Fibroblast of skin of left quadriceps (primary cell): ENCODE data around the gene SNCB.

Source experiments
- DNase-seq, 2 experiments: peaks; one replicate each; pipeline ENCODE4 v3.0.0-alpha.2; 2013; ENCODE audit warnings: low read depth in 2 of 2

SNCB gene

GRCh38 chr5:176629853-176630680, at the start of gene SNCB, which contains the start of gene EIF4E1B:
Gene SNCB, minus strand, starts transcription at chr5:176630534. Its CDS starts 880 bp downstream, at chr5:176629654.
Gene EIF4E1B, plus strand, starts transcription at chr5:176630675. Its CDS starts 12,113 bp downstream, at chr5:176642788.
- no peak for DNase-seq

DNA sequence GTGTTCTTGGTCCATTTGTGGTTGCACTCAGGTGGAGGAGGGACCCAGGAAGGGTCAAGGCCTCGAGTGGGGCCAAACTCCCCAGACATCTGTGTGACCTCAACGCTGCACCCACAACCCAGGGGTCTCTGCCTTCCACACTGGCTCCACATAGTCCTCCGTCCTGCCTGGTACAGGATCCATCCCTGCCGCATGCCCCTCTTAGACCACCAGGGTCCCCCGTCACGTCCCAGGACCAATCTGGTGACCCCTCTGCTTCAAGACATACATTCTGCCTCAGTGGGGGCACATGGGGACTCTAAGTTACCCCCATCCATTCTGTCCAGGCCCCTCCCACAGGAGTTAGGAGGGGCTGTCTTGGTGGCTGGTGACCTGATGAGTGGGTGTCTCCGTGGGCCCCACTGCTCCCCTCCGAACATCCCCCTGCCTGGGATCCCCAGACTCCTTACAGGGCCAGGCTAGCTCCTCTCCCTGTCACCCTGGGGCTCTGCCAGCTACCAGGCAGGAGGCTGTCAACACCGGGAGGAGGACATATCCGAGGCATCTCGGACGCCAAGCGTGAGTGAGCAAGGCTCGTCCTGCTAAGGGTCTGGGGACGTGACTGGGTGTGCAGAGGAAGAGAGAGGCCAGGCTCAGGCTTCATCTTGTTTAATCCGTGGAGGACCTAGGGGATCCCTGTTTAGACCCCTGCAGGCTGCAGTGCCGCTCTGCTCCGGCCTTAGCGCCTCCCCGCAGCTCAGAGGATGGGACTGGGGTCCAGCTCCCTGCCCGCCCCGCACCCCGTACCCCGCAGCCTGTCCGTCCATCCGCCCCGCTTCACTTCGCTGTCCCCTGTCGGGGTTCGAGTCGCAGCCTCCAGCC, 49.3 kb upstream of the SNCB start:
- DNase-seq: no peak

GRCh38 chr5:176678584-176678983, 48.2 kb upstream of the SNCB start:
- DNase-seq: no peak

DNA sequence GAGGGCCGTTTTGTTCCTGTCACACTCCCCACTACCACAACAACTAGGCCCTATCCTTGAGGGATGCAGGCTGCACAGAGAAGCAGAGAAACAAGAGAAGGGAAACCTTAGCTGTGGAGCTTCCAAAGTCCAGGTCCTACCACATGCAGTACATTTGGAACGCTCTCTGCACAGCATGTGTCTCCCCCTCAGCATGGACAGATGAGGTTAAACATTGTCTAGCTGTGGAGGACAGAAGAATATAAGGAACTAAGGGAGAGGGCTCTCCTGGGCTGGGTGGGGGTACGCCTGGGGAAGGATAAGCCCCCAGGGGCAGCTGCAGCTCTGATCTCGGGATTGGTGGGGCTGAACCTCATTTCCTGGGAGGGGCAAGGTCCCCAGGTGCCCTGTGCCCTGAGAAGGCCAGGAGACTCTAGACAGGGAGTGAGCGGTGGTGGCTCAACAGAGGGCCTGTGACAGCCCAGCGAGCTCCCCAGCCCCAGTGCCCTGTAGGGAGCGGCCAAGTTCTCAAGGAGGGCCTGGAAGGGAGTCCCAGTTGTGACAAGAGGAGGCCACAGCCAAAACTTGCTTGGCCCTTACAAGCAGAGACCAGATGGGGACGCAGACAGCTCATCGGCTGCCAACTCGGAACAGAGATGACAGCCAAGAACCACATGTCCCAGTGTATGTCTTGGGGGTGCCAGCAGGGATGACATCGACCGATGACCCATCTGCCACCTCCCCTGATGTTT, 47.0 kb upstream of the SNCB start:
- no peak for DNase-seq

GRCh38 chr5:176676361-176676824, 46.1 kb upstream of the SNCB start:
- DNase-seq: peak; percentile 3 to 7

- peak; percentile 2 to 3 for DNase-seq
Observed at GRCh38 chr5:176675676-176676360, 45.5 kb upstream of the SNCB start.

DNA sequence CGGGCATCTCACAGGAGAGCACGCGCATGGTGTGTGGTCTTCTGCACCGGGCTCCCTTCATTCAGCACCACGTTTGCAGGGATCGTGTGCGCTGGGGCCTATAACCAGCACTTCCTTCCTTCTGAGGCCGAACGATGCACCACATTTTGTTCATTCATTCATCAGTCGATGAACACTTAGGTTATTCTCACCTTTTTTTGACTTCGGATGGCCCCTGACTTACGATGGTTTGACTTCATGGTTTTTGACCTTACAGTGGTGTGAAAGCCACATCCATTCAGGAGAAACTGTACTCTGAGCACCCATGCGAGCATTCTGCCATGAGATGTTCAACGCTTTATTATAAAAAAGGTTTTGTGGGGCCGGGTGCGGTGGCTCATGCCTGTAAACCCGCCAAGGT, 44.5 kb upstream of the SNCB start:
- no peak for DNase-seq

- DNase-seq: no peak
Observed at GRCh38 chr5:176673651-176674583, 43.6 kb upstream of the SNCB start.

DNA sequence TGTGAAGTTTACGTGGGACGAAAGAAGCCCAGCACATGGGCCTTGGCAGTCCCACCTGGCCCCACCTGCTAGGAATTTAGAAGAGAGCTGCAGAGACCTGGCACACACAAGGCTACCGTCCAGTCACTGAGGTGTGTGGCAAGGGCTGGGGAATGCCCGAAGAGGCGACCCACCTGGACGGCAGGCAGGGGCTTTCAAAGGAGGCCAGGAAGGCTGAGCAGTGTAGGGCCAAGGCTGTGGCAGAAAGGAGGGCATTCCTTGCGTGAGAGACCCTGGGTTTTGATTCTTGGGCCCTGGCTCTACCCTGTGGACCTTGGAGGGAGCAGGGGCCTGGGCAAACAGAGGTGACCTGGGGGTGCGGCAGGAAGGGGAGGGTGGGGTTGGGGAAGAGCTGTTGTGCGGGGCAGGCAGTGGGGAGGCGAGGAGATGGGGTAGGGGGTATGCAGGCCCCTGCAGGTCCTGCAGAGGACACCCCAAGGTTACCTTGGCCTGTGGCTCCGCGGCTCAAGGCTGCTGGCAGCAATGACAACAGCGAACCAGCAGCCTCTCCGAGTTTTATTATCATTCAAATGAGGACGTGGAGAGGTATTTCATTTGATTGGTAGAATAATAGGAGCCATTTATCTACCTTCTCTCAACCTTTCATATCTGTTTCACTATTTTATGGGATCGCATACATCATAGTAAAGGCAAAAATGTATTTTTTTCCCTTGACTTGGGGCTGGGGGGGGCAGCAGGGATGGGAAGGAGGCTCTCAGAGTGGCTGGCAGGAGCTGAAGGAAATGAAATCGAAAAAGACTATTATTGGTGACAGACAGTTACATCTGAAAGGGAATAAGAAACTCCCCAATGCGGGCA, 41.8 kb upstream of the SNCB start:
- no peak for DNase-seq

DNA sequence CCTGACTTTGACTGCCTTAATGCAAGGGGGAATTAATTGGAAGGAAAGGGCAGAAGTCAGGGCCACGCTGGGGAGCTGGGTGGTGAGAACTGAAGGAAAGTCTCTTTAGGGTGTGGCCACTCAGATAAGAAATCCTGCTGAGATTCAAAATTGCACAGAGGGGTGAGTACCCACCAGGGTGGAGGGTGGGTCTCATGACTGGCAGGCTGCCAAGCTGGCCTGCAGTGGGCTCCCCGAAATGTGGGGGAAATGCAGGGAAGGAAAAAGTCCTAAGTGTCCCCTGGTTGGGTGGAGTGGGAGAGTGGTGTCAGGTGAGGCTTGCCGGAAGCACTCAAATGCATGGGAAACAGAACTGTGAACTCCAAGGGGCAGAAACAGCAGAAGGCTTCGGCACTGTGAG, 41.1 kb upstream of the SNCB start:
- DNase-seq: no peak

- DNase-seq: no peak
Observed at GRCh38 chr5:176670449-176670848, 40.1 kb upstream of the SNCB start.

DNA sequence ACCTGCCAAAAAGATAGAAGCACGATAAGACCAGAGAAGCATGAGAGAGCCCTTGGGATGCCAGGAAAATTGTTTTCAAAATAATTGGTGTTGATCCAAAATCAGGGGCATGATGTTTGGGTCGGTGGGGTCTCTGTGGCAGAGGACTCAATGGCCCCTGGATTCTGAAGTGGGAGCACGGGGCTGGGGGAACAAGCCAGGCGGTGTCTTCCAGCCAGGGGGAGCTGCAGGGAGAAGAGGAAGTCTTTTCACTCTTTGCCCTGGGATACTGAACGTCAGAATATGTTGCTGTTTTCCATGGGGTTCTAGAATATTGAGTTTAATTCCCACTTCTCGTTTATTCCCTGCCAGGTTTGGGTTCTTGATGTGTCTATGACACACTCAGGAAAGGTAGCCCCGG, 37.3 kb upstream of the SNCB start:
- DNase-seq: no peak

- no peak for DNase-seq
Observed at GRCh38 chr5:176665517-176665916, 35.2 kb upstream of the SNCB start.

DNA sequence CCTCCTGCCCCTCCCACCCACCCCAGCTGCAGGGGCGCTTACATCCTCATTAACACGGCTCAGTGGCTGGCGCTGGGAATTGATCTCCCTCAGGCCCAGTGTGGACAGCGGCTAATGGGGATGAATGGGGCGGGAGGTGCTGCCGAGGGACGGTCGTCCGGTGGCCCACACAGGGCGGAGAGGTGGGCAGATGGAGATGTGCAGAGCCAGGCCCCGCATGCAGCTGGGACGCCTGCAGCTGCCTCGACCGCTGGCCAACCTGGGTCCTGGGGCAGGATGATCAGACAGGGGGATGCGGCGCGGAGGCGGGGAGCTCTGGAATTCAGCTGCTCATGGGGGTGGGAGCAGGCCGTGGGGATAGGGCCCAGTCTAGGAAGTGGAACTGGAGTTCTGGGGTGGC, 34.6 kb upstream of the SNCB start:
- DNase-seq: no peak

DNA sequence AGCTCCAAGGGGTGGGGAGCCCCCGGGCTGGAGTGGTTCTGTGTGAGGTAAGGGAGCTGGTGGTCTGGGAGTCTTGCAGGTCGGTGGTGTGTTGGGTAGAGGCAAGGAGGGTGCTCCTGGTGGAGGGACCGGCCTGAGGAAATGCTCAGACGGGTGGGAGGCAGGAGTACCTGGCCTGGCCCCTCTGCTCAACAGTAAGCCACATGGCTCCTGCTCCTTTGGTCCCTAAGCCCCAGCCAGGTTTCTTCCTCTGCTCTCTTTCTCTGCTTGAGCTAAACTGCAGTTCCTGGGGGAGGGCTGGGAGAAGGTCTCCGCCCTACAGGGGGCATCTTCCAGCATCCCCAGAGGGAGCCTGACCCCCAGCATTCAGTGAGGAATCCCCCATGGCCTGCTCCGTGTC, 34.1 kb upstream of the SNCB start:
- DNase-seq: no peak

GRCh38 chr5:176663566-176663965, 33.2 kb upstream of the SNCB start:
- no peak for DNase-seq

- DNase-seq: no peak
Observed at GRCh38 chr5:176662371-176663333, 32.3 kb upstream of the SNCB start.

DNA sequence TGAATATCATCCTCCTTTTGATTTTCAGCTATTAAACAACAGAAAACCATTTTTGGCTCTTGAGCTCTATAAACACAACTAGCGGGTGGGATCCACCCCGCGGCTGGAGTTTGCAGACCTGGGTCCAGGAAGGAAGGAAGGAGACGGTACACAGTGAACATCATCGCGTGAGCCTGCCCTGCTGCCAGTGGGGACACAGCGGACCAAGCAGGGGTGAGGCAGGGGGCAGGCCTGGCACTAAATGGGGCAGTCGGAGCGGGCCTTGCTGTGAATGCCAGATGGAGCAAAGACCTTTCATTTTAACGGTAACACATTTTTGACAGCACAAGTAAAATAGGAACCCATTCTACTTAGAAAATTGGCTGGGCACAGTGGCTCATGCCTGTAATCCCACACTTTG, 31.3 kb upstream of the SNCB start:
- no peak for DNase-seq
